HCT116 (cell line): ENCODE data around the gene CTNND1. TPM values are rescaled to one million over a fixed set of nuclear protein-coding genes. Genes with fewer than 3 reads are reported as not detected.

Experiments
- ATAC-seq: fragments of 200-7000 bp; cut with Tn5 transposase; 2 replicates; pipeline ENCODE4 v1.9.1; 2020; ENCODE audit warnings: mild to moderate bottlenecking, moderate library complexity
- BruUV-seq: library from RNA; stranded (reverse); fragments of 400-500 nt; replicated peaks from 2 replicates; lab custom pipeline; 2021; lab: Mats Ljungman, UMichigan
- CTCF ChIA-PET: fragments of 300-600 bp; sonication (Branson Sonifier 250); formaldehyde crosslinking; loops from one replicate; lab custom pipeline; 2021; ENCODE audit warnings: antibody characterized with exemption; lab: Charles Lee
- POLR2A ChIA-PET: fragments of 300-600, 350-600 bp; sonication (Branson Sonifier 250); formaldehyde crosslinking; loops from one replicate; lab custom pipeline; 2021; ENCODE audit warnings: antibody characterized with exemption; lab: Charles Lee
- RAD21 ChIA-PET, 2 experiments: fragments of 300-600 bp; sonication (Branson Sonifier 250); formaldehyde crosslinking; loops; one replicate each; lab custom pipeline; 2023; ENCODE audit warnings: low total read pairs in 2 of 2; ENCODE audit not compliant: uncharacterized antibody in 2 of 2, unreplicated experiment in 2 of 2, low non-redundant PET in 1 of 2; lab: Charles Lee
- DNase-seq: peaks from one replicate; pipeline ENCODE4 v3.0.0-alpha.2; 2010; ENCODE audit warnings: low read depth, low spot score
- H2AFZ ChIP-seq: fragments of 200-600 bp; shearing (Covaris generic), sonication (generic); 2 replicates; pipeline ENCODE4 v1.6.1; 2017; ENCODE audit warnings: low read depth, mixed run types, mixed read lengths, antibody characterized with exemption, low read length; ENCODE audit not compliant: poor library complexity, severe bottlenecking
- H3K27ac ChIP-seq: 2 replicates; pipeline ENCODE4 v1.5.1; 2012; ENCODE audit warnings: low read depth, low read length
- H3K27me3 ChIP-seq: fragments of 200-600 bp; sonication (generic); 2 replicates; pipeline ENCODE4 v1.6.1; 2016; ENCODE audit warnings: mixed run types, low read length, mixed read lengths; ENCODE audit not compliant: insufficient read depth
- H3K36me3 ChIP-seq, 2 experiments: fragments of 200-500 bp in 1 of 2; fragments of 200-600 bp in 1 of 2; sonication (Bioruptor generic) in 1 of 2; sonication (generic) in 1 of 2; 2 replicates each; pipeline versions ENCODE4 v1.5.1 to v1.6.1; 2014 to 2016; ENCODE audit warnings: low read length in 2 of 2, inconsistent platforms in 1 of 2, mixed read lengths in 1 of 2, mixed run types in 1 of 2; ENCODE audit not compliant: insufficient read depth in 2 of 2, control insufficient read depth in 1 of 2
- H3K4me1 ChIP-seq, 2 experiments: fragments of 200-600 bp in 1 of 2; sonication (generic) in 1 of 2; 2 replicates each; pipeline versions ENCODE4 v1.5.1 to v1.6.1; 2012 to 2017; ENCODE audit warnings: low read length in 2 of 2, inconsistent platforms in 1 of 2, mild to moderate bottlenecking in 1 of 2, mixed read lengths in 1 of 2, mixed run types in 1 of 2, moderate library complexity in 1 of 2; ENCODE audit not compliant: insufficient read depth in 2 of 2, control insufficient read depth in 1 of 2
- H3K4me2 ChIP-seq: fragments of 200-600 bp; sonication (generic); 2 replicates; pipeline ENCODE4 v1.6.1; 2017; ENCODE audit warnings: mixed run types, low read length, mixed read lengths
- H3K4me3 ChIP-seq, 2 experiments: fragments of 200-600 bp in 1 of 2; sonication (generic) in 1 of 2; replicated peaks in 1 of 2; 2 replicates each; pipeline ENCODE4 v1.5.1; 2011 to 2016; ENCODE audit warnings: low read length in 2 of 2, control low read depth in 1 of 2, low read depth in 1 of 2, mild to moderate bottlenecking in 1 of 2, mixed read lengths in 1 of 2, mixed run types in 1 of 2
- H3K79me2 ChIP-seq: fragments of 200-600 bp; sonication (generic); 2 replicates; pipeline ENCODE4 v1.6.1; 2017; ENCODE audit warnings: mild to moderate bottlenecking, mixed run types, low read length, moderate library complexity, mixed read lengths; ENCODE audit not compliant: insufficient read depth
- H3K9ac ChIP-seq: fragments of 200-600 bp; sonication (generic); 2 replicates; pipeline ENCODE4 v1.6.1; 2016; ENCODE audit warnings: low read length, mixed read lengths
- H3K9me2 ChIP-seq: fragments of 200-600 bp; sonication (generic), shearing (Covaris generic); 2 replicates; pipeline ENCODE4 v1.6.1; 2017; ENCODE audit warnings: mixed run types, mild to moderate bottlenecking, moderate library complexity; ENCODE audit not compliant: insufficient read depth
- H3K9me3 ChIP-seq, 2 experiments: fragments of 200-500 bp in 1 of 2; fragments of 200-600 bp in 1 of 2; sonication (Bioruptor generic) in 1 of 2; sonication (generic) in 1 of 2; 2 replicates each; pipeline ENCODE4 v1.6.1; 2014 to 2017; ENCODE audit warnings: low read length in 2 of 2, mixed read lengths in 2 of 2, inconsistent platforms in 1 of 2, low read depth in 1 of 2, mild to moderate bottlenecking in 1 of 2, mixed run types in 1 of 2, moderate library complexity in 1 of 2; ENCODE audit not compliant: control insufficient read depth in 1 of 2, insufficient read depth in 1 of 2
- H4K20me1 ChIP-seq: fragments of 200-600 bp; sonication (generic), shearing (Covaris generic); 2 replicates; pipeline ENCODE4 v1.6.1; 2017; ENCODE audit warnings: mixed run types, mild to moderate bottlenecking, moderate library complexity; ENCODE audit not compliant: insufficient read depth
- ELF1 ChIP-seq: IDR thresholded peaks from 2 replicates; pipeline ENCODE4 v1.6.1; 2012; ENCODE audit warnings: low read depth, borderline replicate concordance
- POLR2AphosphoS5 ChIP-seq: IDR thresholded peaks from 2 replicates; pipeline ENCODE4 v1.6.1; 2011; ENCODE audit warnings: mild to moderate bottlenecking, low read depth, low read length, moderate library complexity
- SP1 ChIP-seq: IDR thresholded peaks from 2 replicates; pipeline ENCODE4 v1.6.1; 2012; ENCODE audit warnings: low read depth
- TCF7L2 ChIP-seq: IDR thresholded peaks from 2 replicates; pipeline ENCODE4 v1.7.0; 2011; ENCODE audit warnings: borderline replicate concordance, inconsistent platforms; ENCODE audit not compliant: insufficient read depth, insufficient read length; ENCODE audit errors: extremely low read depth
- intact Hi-C: fragments of 100-400 bp; cut with micrococcal nuclease; formaldehyde crosslinking; loops from 2 replicates; pipeline ENCODE4 v1.10.0; 2022
- total RNA-seq: library from RNA; stranded (reverse); gene quantifications from one replicate; pipeline ENCODE4 v1.2.1, GENCODE V29; 2021; ENCODE audit not compliant: unreplicated experiment

Gene CTNND1
- total RNA-seq, 1 experiment from 2014 or later: 157 TPM

DNA sequence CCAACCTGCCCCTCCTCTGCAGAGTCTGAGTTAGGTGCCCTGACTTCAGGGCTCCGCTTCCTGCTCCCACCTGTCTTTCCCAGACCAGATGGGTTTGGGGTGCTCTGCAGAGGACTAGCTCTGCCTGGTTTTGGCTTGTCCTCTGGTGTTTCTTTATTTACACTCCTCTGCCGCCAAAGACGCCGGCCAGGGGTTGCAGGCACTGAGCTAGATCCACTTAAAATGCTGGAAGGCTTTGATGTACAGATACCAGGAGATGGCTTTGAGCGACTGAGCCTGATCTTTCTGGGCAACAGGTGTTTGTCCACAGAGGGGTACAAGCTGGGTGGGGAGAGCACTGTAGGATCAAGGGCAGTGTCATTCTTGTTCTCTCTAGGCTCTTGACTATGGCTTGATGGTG lies 16.4 kb upstream of the CTNND1 start:
- DNase-seq: no peak
- CTCF ChIA-PET: no interaction called here
- H3K79me2 ChIP-seq: peaks cover 26% of the 10 kb centered on the region
- no TSS peak for BruUV-seq
- TF ChIP-seq ELF1: no peak
- TF ChIP-seq TCF7L2: no peak
- no peak for ATAC-seq
- H4K20me1 ChIP-seq: no peaks in the 10 kb centered on the region
- POLR2A ChIA-PET: interaction anchor here (0.8 kb wide), 1 partner anchor 16 kb away, joined by 5 read pairs; the partner anchor contains the start of gene CTNND1
- H2AFZ ChIP-seq: no peak overlapping the region
- RAD21 ChIA-PET: no interaction called here
- H3K9me3 ChIP-seq: no peaks in the 10 kb centered on the region
- no peak overlapping the region for H3K27ac ChIP-seq
- no peaks in the 10 kb centered on the region for H3K9me2 ChIP-seq
- no peak overlapping the region for H3K9ac ChIP-seq
- H3K4me3 ChIP-seq: no peak overlapping the region
- peaks cover 12 to 24% of the 10 kb centered on the region in 2 experiments; a peak in 3 of 4 replicates for H3K36me3 ChIP-seq
- H3K4me2 ChIP-seq: no peak overlapping the region
- intact Hi-C loops: no loop called here
- H3K27me3 ChIP-seq: no peaks in the 10 kb centered on the region
- peaks cover 0 to 16% of the 10 kb centered on the region in 2 experiments; a peak in 2 of 4 replicates for H3K4me1 ChIP-seq

DNA sequence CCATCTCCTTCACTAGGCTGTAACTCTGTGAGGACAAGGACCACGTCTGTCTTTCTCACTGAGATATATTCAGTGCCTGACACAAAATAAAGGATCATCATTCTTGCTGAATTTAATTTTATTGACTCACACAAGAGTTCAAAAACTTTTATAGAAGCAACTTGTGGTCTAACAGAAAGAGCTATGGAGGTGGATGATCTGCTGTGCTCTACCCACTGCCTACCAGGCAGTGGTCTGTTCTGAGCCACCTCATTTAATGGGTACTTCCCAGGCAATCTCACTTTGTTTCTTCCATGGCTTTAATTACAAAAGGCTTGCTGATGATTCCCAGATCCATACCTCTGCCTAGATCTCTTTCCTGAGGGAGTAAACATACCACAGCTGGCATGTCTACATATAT lies 14.7 kb upstream of the CTNND1 start:
- Histone ChIP-seq H3K4me2 (no peak overlapping the region), H3K9me2 (no peaks in the 10 kb centered on the region), H3K4me3 (no peak overlapping the region), H3K9ac (no peak overlapping the region), H4K20me1 (no peaks in the 10 kb centered on the region), H3K79me2 (peaks cover 20% of the 10 kb centered on the region), H3K27ac (no peak overlapping the region), H3K36me3 (peaks cover 12 to 23% of the 10 kb centered on the region in 2 experiments; a peak in 3 of 4 replicates), H3K9me3 (no peaks in the 10 kb centered on the region), H3K27me3 (no peaks in the 10 kb centered on the region), H3K4me1 (peaks cover 0 to 15% of the 10 kb centered on the region in 2 experiments; a peak in 2 of 4 replicates), H2AFZ (no peak overlapping the region)
- ATAC-seq: no peak
- ChIA-PET POLR2A (no interaction called here), RAD21 (no interaction called here), CTCF (interaction anchor here (6.2 kb wide), 1 partner anchor 54 kb away, joined by 95 read pairs; no protein-coding TSS in a partner anchor)
- no TSS peak for BruUV-seq
- intact Hi-C loops: no loop called here
- DNase-seq: no peak
- TF ChIP-seq POLR2AphosphoS5 (no peak), SP1 (no peak)
